T-cell (primary cell): ENCODE results near the gene RGS13. TPM values are rescaled to one million over a fixed set of nuclear protein-coding genes. Genes with fewer than 3 reads are reported as not detected.

Source experiments
- ATAC-seq, 4 experiments: fragments of 200-7000 bp in 3 of 4; fragments of 150-1000 bp in 1 of 4; cut with Tn5 transposase; replicated peaks in 1 of 4; 1 replicate in 3 of 4; 2 replicates in 1 of 4; pipeline ENCODE4 v1.10.0; 2021; ENCODE audit warnings: moderate library complexity in 3 of 4, mild to moderate bottlenecking in 2 of 4, moderate number of reproducible peaks in 1 of 4
- CTCF ChIA-PET, 2 donors: fragments of 300-600 bp; sonication (Branson Sonifier 250); formaldehyde crosslinking; loops; one replicate each; lab custom pipeline; 2022; ENCODE audit warnings: antibody characterized with exemption in 2 of 2; lab: Charles Lee
- POLR2A ChIA-PET, 2 donors: fragments of 300-600 bp; sonication (Branson Sonifier 250); formaldehyde crosslinking; loops; one replicate each; lab custom pipeline; 2022; ENCODE audit warnings: antibody characterized with exemption in 2 of 2; lab: Charles Lee
- DNase-seq, 35 experiments: peaks; one replicate each; pipeline versions ENCODE4 v3.0.0 to v3.0.0-alpha.2; 2013 to 2023
- H3K27ac ChIP-seq: one replicate; pipeline ENCODE4 v1.5.1; 2013; ENCODE audit warnings: low read length
- H3K27me3 ChIP-seq, 2 experiments: replicated peaks in 1 of 2; 1 replicate in 1 of 2; 2 replicates in 1 of 2; pipeline versions ENCODE4 v1.6.1 to v1.7.0; 2013; ENCODE audit warnings: low read length in 1 of 2, mixed read lengths in 1 of 2; ENCODE audit not compliant: control insufficient read depth in 2 of 2, insufficient read depth in 2 of 2; ENCODE audit errors: extremely low read depth in 1 of 2
- H3K36me3 ChIP-seq, 2 donors: 1 replicate in 1 of 2; 2 replicates in 1 of 2; pipeline versions ENCODE4 v1.6.1 to v1.7.0; 2013; ENCODE audit warnings: low read length in 1 of 2; ENCODE audit not compliant: control insufficient read depth in 2 of 2, insufficient read depth in 1 of 2; ENCODE audit errors: extremely low read depth in 1 of 2
- H3K4me1 ChIP-seq, 2 experiments: 1 replicate in 1 of 2; 2 replicates in 1 of 2; pipeline versions ENCODE4 v1.6.1 to v1.7.0; 2013; ENCODE audit warnings: low read length in 2 of 2, mixed read lengths in 1 of 2; ENCODE audit not compliant: insufficient read depth in 2 of 2, control insufficient read depth in 1 of 2; ENCODE audit errors: extremely low read depth in 1 of 2
- H3K4me3 ChIP-seq, 2 donors: 1 replicate in 1 of 2; 2 replicates in 1 of 2; pipeline versions ENCODE4 v1.5.1 to v1.7.0; 2013; ENCODE audit warnings: mild to moderate bottlenecking in 2 of 2, low read length in 1 of 2, moderate library complexity in 1 of 2; ENCODE audit not compliant: control insufficient read depth in 1 of 2; ENCODE audit errors: extremely low read depth in 1 of 2
- H3K9me3 ChIP-seq: 2 replicates; pipeline ENCODE4 v1.7.0; 2013
- H3K27ac Mint-ChIP-seq, 2 donors: one replicate each; pipeline ENCODE4 v1.8.0; 2020 to 2021; ENCODE audit warnings: mild to moderate bottlenecking in 2 of 2, mixed read lengths in 2 of 2
- H3K27me3 Mint-ChIP-seq, 2 donors: one replicate each; pipeline ENCODE4 v1.8.0; 2021 to 2022; ENCODE audit warnings: mixed read lengths in 2 of 2
- H3K36me3 Mint-ChIP-seq: one replicate; pipeline ENCODE4 v1.8.0; 2021; ENCODE audit warnings: mixed read lengths
- H3K4me1 Mint-ChIP-seq, 3 donors: one replicate each; pipeline ENCODE4 v1.8.0; 2020 to 2022; ENCODE audit warnings: mixed read lengths in 3 of 3, mild to moderate bottlenecking in 1 of 3
- H3K4me3 Mint-ChIP-seq, 3 donors: one replicate each; pipeline ENCODE4 v1.8.0; 2020 to 2022; ENCODE audit warnings: mild to moderate bottlenecking in 3 of 3, mixed read lengths in 3 of 3, moderate library complexity in 3 of 3
- H3K9me3 Mint-ChIP-seq, 3 donors: one replicate each; pipeline ENCODE4 v1.8.0; 2020 to 2022; ENCODE audit warnings: mixed read lengths in 3 of 3
- WGBS: methylation state at CpG from one replicate; pipeline ENCODE4 v1.1.5; 2013; ENCODE audit warnings: missing lambda C conversion rate; ENCODE audit not compliant: insufficient coverage; 5-methylcytosine and 5-hydroxymethylcytosine counted together
- total RNA-seq, 35 experiments: library from RNA in 6 of 35; stranded (reverse) in 6 of 35; fragments of 120-200 nt in 1 of 35; gene quantifications; one replicate each; pipeline versions ENCODE4 v1.2.1 to v1.2.4 and lab custom pipeline; 2013 to 2026

Gene RGS13
- total RNA-seq, 5 donors from 2014 or later (not counting 1 experiment from before 2014, with no cell fraction given): 0.07 to 0.10 TPM; not detected in 3

DNA sequence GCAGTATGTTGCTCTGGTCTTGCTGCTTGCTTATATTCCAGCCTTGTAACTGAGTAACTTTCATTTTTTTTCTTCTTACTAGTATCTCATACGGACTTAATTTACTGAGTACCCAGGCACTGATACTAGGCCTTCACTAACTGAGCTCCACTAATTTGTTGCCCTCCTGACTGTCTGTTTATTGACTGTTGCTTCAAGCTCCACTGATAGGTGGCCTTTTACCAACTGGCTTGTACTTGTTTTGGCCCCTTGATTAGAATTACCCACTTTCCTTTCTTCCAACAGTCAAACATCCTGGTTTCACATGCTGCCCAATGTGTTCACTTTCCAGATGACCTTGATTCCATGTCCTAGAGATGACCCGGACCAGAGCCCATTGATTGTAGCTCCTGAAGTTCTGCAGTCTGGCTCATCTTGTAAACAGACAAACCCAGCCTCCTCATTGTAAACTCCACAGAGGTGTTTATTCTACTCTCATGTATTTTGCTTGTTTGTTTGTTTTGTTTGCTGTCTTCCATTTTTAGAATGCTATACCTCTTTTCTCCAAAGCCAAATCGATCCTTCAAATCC, 32.6 kb upstream of the RGS13 start:
- ATAC-seq (no peak), DNase-seq (no peak)
- H3K27me3 Mint-ChIP-seq: no peaks in the 10 kb centered on the region
- Histone ChIP-seq H3K27me3 (no peaks in the 10 kb centered on the region), H3K36me3 (no peaks in the 10 kb centered on the region), H3K4me1 (peaks cover 0 to 3% of the 10 kb centered on the region in 2 experiments), H3K27ac (no peak overlapping the region), H3K9me3 (no peaks in the 10 kb centered on the region), H3K4me3 (no peak overlapping the region)
- CTCF ChIA-PET: interaction anchor here (1.3 to 1.6 kb wide), 2 partner anchors 126 to 128 kb away, joined by 3 to 4 read pairs; no protein-coding TSS in a partner anchor
- POLR2A ChIA-PET: no interaction called here
- 87% methylated on average over 3 of the region's 3 CpGs for WGBS
- no peaks in the 10 kb centered on the region for H3K9me3 Mint-ChIP-seq
- no peak overlapping the region for H3K4me3 Mint-ChIP-seq
- peak overlapping the region in 1 of 2 donors; percentile 1 for H3K27ac Mint-ChIP-seq
- H3K36me3 Mint-ChIP-seq: no peaks in the 10 kb centered on the region
- peaks cover 0 to 25% (median 0%) of the 10 kb centered on the region in 3 donors for H3K4me1 Mint-ChIP-seq

DNA sequence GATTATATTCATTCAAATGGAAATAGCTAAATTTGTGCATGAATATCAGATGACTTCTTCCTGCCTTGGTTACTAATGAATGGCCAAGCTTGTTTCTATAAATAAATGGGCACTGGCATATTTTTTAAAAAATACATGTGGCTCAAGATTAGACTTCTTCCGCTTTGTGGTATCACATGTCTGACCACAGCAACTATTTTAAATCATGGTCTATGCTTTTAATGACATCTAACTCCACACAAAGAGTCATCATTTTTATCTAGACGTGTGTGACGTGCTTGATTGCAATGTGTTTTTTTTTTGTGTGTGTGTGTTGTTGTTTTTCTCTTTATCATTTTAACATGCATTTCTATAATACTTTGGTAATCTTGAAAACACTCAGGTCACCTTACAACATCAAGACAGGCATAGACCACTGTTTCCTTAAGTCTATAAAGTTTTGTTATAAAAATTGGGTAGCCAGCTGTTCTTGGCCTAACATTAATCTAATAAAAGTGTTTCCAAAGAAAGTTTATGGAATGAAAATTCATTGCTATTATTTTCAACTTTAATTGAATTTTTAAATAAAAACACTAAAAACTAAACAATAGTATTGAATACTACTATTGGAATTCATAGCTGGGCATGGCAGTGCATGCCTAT, 30.8 kb upstream of the RGS13 start:
- CTCF ChIA-PET: interaction anchor here in 1 of 2 donors (0.6 to 0.7 kb wide), 2 partner anchors 111 to 131 kb away, joined by 3 read pairs; no protein-coding TSS in a partner anchor

DNA sequence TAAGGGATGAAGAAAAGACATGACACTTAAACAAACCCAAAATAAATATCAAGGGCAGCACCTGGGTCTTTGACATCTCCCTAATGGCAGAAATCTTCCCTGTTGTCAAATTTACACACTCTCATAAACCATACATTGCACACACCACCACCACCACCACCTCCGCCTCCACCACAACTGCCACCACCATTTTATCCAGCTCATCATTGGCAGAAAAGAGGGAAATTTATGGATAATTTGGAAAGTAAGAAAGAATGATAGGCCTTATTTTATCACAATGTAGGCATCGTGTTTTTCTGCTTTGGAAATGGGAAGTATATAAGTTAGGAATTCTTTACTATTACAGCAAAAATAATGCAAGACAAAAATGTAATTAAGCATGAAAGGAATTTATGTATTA, 27.3 kb upstream of the RGS13 start:
- no peak for DNase-seq
- no CpG with 5 or more reads among the region's 2 CpGs for WGBS

More for the DNA sequence above, 30.8 kb upstream of the RGS13 start:
- peaks cover 8 to 9% of the 10 kb centered on the region in 2 experiments for H3K4me1 ChIP-seq
- no peak overlapping the region for H3K27ac ChIP-seq
- no peak overlapping the region for H3K4me3 ChIP-seq
- H3K4me3 Mint-ChIP-seq: no peak overlapping the region
- POLR2A ChIA-PET: interaction anchor here in 1 of 2 donors (0.6 kb wide), 1 partner anchor 126 kb away, joined by 3 read pairs; no protein-coding TSS in a partner anchor
- no peaks in the 10 kb centered on the region for H3K9me3 ChIP-seq
- WGBS: no CpG with 5 or more reads among the region's 3 CpGs
- no peaks in the 10 kb centered on the region for H3K36me3 ChIP-seq
- peak in 1 of 35 experiments; percentile 27 for DNase-seq
- H3K27me3 ChIP-seq: no peaks in the 10 kb centered on the region
- peaks cover 13 to 40% (median 15%) of the 10 kb centered on the region in 3 donors for H3K4me1 Mint-ChIP-seq
- no peaks in the 10 kb centered on the region for H3K9me3 Mint-ChIP-seq
- no peak overlapping the region for H3K27ac Mint-ChIP-seq
- no peak for ATAC-seq
- H3K27me3 Mint-ChIP-seq: no peaks in the 10 kb centered on the region
- H3K36me3 Mint-ChIP-seq: no peaks in the 10 kb centered on the region

DNA sequence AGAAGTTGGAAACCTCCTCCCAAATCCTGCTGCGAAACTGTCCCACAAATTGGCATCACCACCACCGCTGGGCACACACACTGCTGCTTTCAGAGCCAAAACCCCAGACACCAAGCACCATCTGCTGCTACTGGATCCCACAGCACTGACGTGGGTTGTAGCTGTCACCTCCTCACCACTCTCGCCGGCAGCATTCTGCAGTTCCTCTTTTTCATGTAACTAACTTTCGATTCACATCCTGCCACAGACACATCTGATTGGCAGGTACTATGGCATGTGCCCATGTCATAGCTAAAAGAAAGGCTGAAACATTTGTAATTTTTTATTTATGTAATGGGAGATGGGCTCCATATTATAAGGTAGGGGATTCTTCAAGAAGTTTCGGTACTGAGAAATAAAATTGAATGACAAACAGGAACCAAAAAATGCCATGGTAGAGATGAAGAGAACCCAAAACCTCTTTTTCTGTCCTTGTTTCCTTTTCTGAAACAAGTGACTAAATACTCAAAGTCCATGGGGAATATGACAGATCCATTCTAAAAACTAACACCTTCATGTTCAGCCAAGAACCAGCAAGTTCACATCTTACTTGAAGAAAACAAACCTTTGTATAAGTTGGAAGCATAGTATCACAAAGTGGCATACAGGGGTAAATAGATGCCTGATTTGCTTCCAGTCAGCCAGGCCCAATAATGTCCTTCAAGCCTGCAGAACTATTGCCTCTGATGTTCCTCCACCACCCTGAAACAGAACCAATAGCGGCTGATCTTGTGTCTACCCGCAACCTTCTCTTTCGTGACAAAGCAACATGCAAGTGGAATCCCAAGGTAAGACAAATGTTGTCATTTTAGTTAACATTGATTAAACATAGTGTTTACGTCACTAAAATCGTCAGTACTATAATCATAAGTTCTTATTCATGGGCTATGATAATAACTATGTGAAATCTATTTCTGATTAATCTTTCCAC, 26.6 kb upstream of the RGS13 start:
- POLR2A ChIA-PET: interaction anchor here in 1 of 2 donors (0.5 to 1.4 kb wide), 5 partner anchors 30 to 512 kb away, joined by 3 to 7 read pairs (median 5); no protein-coding TSS in a partner anchor
- Histone ChIP-seq H3K9me3 (no peaks in the 10 kb centered on the region), H3K27me3 (no peaks in the 10 kb centered on the region), H3K27ac (peak overlapping the region; percentile 14), H3K36me3 (no peaks in the 10 kb centered on the region), H3K4me3 (peak overlapping the region in 1 of 2 donors; percentile 25), H3K4me1 (peaks cover 8 to 9% of the 10 kb centered on the region in 2 experiments)
- Mint-ChIP-seq H3K4me3 (peak overlapping the region; percentile 7 to 57 (median 29)), H3K36me3 (no peaks in the 10 kb centered on the region), H3K27ac (peak overlapping the region; percentile 85 to 86), H3K9me3 (no peaks in the 10 kb centered on the region), H3K27me3 (no peaks in the 10 kb centered on the region), H3K4me1 (peaks cover 13 to 21% (median 15%) of the 10 kb centered on the region in 3 donors)
- DNase-seq: peak; percentile 5 to 84 (median 72)
- WGBS: 0% methylated on average over 3 of the region's 12 CpGs
- ATAC-seq: peak; percentile 89 to 99 (median 92)
- CTCF ChIA-PET: interaction anchor here (0.7 to 4.7 kb wide), 21 partner anchors 9 to 449 kb away, joined by 3 to 67 read pairs (median 5); partner anchors contain the start of genes RO60 (in 1 of the 2) and UCHL5 (in 1 of the 2)

More for the DNA sequence above, 27.3 kb upstream of the RGS13 start:
- H3K27ac Mint-ChIP-seq: no peak overlapping the region
- peaks cover 13 to 21% (median 15%) of the 10 kb centered on the region in 3 donors for H3K4me1 Mint-ChIP-seq
- no peaks in the 10 kb centered on the region for H3K27me3 ChIP-seq
- peaks cover 8 to 9% of the 10 kb centered on the region in 2 experiments for H3K4me1 ChIP-seq
- no peaks in the 10 kb centered on the region for H3K9me3 Mint-ChIP-seq
- H3K4me3 Mint-ChIP-seq: peak overlapping the region in 1 of 3 donors; percentile 29
- no peak overlapping the region for H3K27ac ChIP-seq
- no peaks in the 10 kb centered on the region for H3K36me3 Mint-ChIP-seq
- CTCF ChIA-PET: interaction anchor here (0.7 to 3.8 kb wide), 16 partner anchors 10 to 450 kb away, joined by 3 to 67 read pairs (median 4); partner anchors contain the start of genes RO60 (in 1 of the 2) and UCHL5 (in 1 of the 2)
- POLR2A ChIA-PET: interaction anchor here in 1 of 2 donors (0.9 to 1.4 kb wide), 3 partner anchors 29 to 92 kb away, joined by 3 to 5 read pairs (median 4); no protein-coding TSS in a partner anchor
- H3K27me3 Mint-ChIP-seq: no peaks in the 10 kb centered on the region
- no peak for ATAC-seq
- no peaks in the 10 kb centered on the region for H3K36me3 ChIP-seq
- H3K9me3 ChIP-seq: no peaks in the 10 kb centered on the region
- H3K4me3 ChIP-seq: peak overlapping the region in 1 of 2 donors; percentile 25

DNA sequence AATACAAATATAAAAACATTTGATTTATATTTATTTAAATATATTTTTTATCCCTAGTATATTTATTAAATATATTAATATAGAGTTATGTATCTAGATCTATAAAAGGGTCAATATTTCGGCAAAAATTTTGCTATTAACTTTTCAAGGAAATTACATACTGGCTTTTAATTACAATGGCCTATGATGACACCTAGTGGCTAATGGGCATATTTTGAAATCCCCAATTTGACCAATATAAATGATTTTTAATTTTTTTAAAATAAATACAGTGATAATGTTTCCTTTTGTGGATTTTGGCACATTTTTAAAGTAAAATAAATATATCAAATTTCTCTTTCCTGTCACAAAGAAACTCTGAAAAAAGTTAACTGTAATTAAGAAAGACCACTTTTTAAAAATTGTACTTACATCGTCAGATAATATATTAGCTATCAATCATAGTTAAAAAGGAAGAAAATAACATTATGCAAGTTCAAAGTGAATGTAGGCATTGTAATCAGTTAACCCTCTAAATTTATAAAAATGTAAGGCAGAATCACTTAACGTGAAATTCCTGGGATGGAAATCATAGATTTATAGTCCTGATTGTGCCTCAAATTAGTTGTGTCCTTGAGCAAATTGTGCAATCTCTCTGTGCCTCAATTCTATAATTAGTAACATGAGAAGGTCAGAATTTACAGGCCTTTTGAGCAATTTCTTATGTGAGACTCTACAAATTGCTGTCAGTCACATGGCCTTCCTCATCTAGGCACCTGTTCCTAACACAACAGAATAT, 25.6 kb upstream of the RGS13 start:
- H3K27ac Mint-ChIP-seq: no peak overlapping the region
- Histone ChIP-seq H3K4me3 (no peak overlapping the region), H3K27me3 (no peaks in the 10 kb centered on the region), H3K4me1 (peaks cover 8 to 9% of the 10 kb centered on the region in 2 experiments), H3K9me3 (no peaks in the 10 kb centered on the region), H3K36me3 (no peaks in the 10 kb centered on the region), H3K27ac (no peak overlapping the region)
- ATAC-seq (no peak), DNase-seq (peak in 1 of 35 experiments; percentile 68)
- peaks cover 13 to 18% (median 15%) of the 10 kb centered on the region in 3 donors for H3K4me1 Mint-ChIP-seq
- WGBS: no CpG with 5 or more reads among the region's 3 CpGs
- ChIA-PET POLR2A (interaction anchor here (0.5 to 0.6 kb wide), 2 partner anchors 133 to 618 kb away, joined by 3 to 5 read pairs; no protein-coding TSS in a partner anchor), CTCF (interaction anchor here (0.6 to 4.7 kb wide), 13 partner anchors 10 to 409 kb away, joined by 3 to 67 read pairs (median 5); no protein-coding TSS in a partner anchor)
- H3K36me3 Mint-ChIP-seq: no peaks in the 10 kb centered on the region
- H3K4me3 Mint-ChIP-seq: no peak overlapping the region
- H3K9me3 Mint-ChIP-seq: no peaks in the 10 kb centered on the region
- no peaks in the 10 kb centered on the region for H3K27me3 Mint-ChIP-seq
